ENCODE measurements around the gene EXOC3L1.

GRCh38 chr16:67169642-67170167 is 20.2 kb downstream of the EXOC3L1 start:
- TF ChIP-seq CTCF (IDR thresholded peaks at IDR 0.05; ENCODE audit: insufficient read depth, low read length) (peak; percentile 40), POLR2AphosphoS5 (IDR thresholded peaks at IDR 0.05; ENCODE audit: low read depth) (no peak)
- TF ChIP-seq, protein P1, sequence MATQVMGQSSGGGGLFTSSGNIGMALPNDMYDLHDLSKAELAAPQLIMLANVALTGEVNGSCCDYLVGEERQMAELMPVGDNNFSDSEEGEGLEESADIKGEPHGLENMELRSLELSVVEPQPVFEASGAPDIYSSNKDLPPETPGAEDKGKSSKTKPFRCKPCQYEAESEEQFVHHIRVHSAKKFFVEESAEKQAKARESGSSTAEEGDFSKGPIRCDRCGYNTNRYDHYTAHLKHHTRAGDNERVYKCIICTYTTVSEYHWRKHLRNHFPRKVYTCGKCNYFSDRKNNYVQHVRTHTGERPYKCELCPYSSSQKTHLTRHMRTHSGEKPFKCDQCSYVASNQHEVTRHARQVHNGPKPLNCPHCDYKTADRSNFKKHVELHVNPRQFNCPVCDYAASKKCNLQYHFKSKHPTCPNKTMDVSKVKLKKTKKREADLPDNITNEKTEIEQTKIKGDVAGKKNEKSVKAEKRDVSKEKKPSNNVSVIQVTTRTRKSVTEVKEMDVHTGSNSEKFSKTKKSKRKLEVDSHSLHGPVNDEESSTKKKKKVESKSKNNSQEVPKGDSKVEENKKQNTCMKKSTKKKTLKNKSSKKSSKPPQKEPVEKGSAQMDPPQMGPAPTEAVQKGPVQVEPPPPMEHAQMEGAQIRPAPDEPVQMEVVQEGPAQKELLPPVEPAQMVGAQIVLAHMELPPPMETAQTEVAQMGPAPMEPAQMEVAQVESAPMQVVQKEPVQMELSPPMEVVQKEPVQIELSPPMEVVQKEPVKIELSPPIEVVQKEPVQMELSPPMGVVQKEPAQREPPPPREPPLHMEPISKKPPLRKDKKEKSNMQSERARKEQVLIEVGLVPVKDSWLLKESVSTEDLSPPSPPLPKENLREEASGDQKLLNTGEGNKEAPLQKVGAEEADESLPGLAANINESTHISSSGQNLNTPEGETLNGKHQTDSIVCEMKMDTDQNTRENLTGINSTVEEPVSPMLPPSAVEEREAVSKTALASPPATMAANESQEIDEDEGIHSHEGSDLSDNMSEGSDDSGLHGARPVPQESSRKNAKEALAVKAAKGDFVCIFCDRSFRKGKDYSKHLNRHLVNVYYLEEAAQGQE (IDR thresholded peaks at IDR 0.05; ENCODE audit: insufficient replicate concordance, low read depth): no peak

All from HL-60 (cell line).